Kidney (tissue), 14 donors: ENCODE data around the gene DENND5A. TPM values are rescaled to one million over a fixed set of nuclear protein-coding genes. Genes with fewer than 3 reads are reported as not detected.

Experiments used
- DNase-seq, 5 donors: peaks; one replicate each; pipeline ENCODE4 v3.0.0-alpha.2; 2013 to 2020
- FAIRE-seq: peaks from 2 replicates; lab custom pipeline; 2012; peaks lifted over from hg19 to GRCh38; lab: Jason Lieb, UNC
- H3K27ac ChIP-seq, 2 donors: one replicate each; pipeline ENCODE4 v1.7.0; 2013; ENCODE audit warnings: low read depth in 2 of 2, low read length in 2 of 2, inconsistent platforms in 1 of 2
- H3K27me3 ChIP-seq: one replicate; pipeline ENCODE4 v1.7.1; 2013; ENCODE audit warnings: low read length, inconsistent platforms; ENCODE audit not compliant: control insufficient read depth, insufficient read depth
- H3K36me3 ChIP-seq, 3 donors: one replicate each; pipeline versions ENCODE4 v1.7.0 to v1.7.1; 2013; ENCODE audit warnings: low read length in 3 of 3, control low read depth in 1 of 3, inconsistent platforms in 1 of 3; ENCODE audit not compliant: insufficient read depth in 3 of 3, control insufficient read depth in 2 of 3
- H3K4me1 ChIP-seq, 3 donors: one replicate each; pipeline versions ENCODE4 v1.7.0 to v1.7.1; 2013; ENCODE audit warnings: low read length in 3 of 3, inconsistent platforms in 1 of 3, low read depth in 1 of 3; ENCODE audit not compliant: control insufficient read depth in 2 of 3, insufficient read depth in 2 of 3
- H3K4me3 ChIP-seq, 3 donors: one replicate each; pipeline versions ENCODE4 v1.7.0 to v1.8.1; 2013; ENCODE audit warnings: low read length in 3 of 3, control low read depth in 1 of 3, inconsistent platforms in 1 of 3
- H3K9ac ChIP-seq, 3 donors: one replicate each; pipeline versions ENCODE4 v1.7.0 to v1.7.1; 2013; ENCODE audit warnings: low read length in 3 of 3, control low read depth in 1 of 3, inconsistent platforms in 1 of 3
- H3K9me3 ChIP-seq, 3 donors: one replicate each; pipeline versions ENCODE4 v1.7.0 to v1.7.1; 2013; ENCODE audit warnings: low read length in 3 of 3, control low read depth in 1 of 3, inconsistent platforms in 1 of 3; ENCODE audit not compliant: control insufficient read depth in 2 of 3, insufficient read depth in 1 of 3
- intact Hi-C: fragments of 100-400 bp; cut with DNase I; formaldehyde crosslinking; loops from one replicate; pipeline ENCODE4 v1.11.1; 2022
- polyA plus RNA-seq: library from polyadenylated mRNA; stranded (reverse); fragments of 350-450 nt; fragmentation: Illumina TruSeq; extraction: RNeasy Lipid Tissue Mini Kit (QIAGEN cat#74804); gene quantifications from one replicate; pipeline ENCODE4 v1.2.3, GENCODE V29; 2014; ENCODE audit warnings: low read depth, low replicate concordance; ENCODE audit not compliant: insufficient read depth
- total RNA-seq: library from RNA; stranded (reverse); fragmentation: NEBNext Ultra II Directional; extraction: Animal tissue kit (Norgen Biotek cat#: 25700); gene quantifications from one replicate; pipeline ENCODE4 v1.2.1, GENCODE V29; 2021
- TF ChIP-seq, protein P1 (sequence below): IDR thresholded peaks from 3 replicates; pipeline ENCODE4 v1.5.1; 2012; ENCODE audit warnings: mild to moderate bottlenecking, moderate library complexity, borderline replicate concordance; ENCODE audit not compliant: insufficient read depth; ENCODE audit errors: extremely low read depth
- donor health status: control.
- donor health status: control.
- donor health status: control.
- donor health status: control.
- donor health status: control.
- donor health status: DM: yes; HTN: yes; CAD: no.
- donor health status: Normal renal cell carcinoma (clear cell type).

Gene DENND5A
- total and polyA plus RNA-seq, 2 donors from 2014 or later: 32.4 to 53.9 TPM

DNA sequence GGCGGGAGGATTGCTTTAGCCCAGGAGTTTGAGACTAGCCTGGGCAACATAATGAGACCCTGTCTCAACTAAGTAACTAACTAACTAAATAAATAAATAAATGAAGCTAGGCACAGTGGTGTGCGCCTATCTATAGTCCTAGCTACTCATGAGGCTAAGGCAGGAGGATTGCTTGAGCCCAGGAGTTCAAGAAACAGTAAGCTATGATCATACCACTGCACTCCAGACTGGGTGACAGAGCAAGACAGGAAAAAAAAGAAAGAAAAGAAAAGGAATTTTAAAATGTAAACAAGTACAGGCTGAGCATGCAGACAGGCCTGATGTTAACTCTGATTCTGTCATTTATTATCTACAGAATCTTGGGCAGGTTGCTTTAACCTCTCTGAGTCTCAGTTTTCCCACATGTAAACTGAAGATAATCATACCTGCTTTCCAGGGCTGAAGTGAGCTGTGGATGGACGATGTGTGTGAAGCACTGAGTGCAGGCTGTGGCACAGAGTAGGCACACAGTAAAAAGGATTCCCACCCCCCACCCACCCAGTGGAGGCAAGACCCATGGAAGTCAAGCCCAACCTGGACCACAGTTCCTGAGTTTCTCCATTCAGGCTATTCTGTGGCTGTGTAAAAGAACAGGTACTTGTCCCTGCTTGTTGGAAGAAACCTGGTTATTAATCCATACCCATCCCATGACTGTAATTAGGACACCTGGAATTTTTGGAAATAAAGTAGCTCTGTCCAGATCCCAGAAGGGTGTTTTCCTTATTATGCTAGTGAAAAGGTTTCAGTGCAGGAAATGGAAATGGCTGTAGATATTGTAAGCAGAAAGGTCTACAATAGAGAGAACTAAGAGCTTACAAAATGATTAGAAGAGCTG is 155.1 kb downstream of the DENND5A start:
- no peaks in the 10 kb centered on the region for H3K36me3 ChIP-seq
- intact Hi-C loops: no loop called here
- H3K9me3 ChIP-seq: peaks cover 0 to 4% (median 0%) of the 10 kb centered on the region in 3 donors
- H3K9ac ChIP-seq: no peak overlapping the region
- DNase-seq (no peak), FAIRE-seq (no peak)
- no peaks in the 10 kb centered on the region for H3K27me3 ChIP-seq
- TF ChIP-seq, protein P1, sequence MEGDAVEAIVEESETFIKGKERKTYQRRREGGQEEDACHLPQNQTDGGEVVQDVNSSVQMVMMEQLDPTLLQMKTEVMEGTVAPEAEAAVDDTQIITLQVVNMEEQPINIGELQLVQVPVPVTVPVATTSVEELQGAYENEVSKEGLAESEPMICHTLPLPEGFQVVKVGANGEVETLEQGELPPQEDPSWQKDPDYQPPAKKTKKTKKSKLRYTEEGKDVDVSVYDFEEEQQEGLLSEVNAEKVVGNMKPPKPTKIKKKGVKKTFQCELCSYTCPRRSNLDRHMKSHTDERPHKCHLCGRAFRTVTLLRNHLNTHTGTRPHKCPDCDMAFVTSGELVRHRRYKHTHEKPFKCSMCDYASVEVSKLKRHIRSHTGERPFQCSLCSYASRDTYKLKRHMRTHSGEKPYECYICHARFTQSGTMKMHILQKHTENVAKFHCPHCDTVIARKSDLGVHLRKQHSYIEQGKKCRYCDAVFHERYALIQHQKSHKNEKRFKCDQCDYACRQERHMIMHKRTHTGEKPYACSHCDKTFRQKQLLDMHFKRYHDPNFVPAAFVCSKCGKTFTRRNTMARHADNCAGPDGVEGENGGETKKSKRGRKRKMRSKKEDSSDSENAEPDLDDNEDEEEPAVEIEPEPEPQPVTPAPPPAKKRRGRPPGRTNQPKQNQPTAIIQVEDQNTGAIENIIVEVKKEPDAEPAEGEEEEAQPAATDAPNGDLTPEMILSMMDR: no peak
- H3K27ac ChIP-seq: no peak overlapping the region
- no peak overlapping the region for H3K4me3 ChIP-seq
- no peaks in the 10 kb centered on the region for H3K4me1 ChIP-seq

DNA sequence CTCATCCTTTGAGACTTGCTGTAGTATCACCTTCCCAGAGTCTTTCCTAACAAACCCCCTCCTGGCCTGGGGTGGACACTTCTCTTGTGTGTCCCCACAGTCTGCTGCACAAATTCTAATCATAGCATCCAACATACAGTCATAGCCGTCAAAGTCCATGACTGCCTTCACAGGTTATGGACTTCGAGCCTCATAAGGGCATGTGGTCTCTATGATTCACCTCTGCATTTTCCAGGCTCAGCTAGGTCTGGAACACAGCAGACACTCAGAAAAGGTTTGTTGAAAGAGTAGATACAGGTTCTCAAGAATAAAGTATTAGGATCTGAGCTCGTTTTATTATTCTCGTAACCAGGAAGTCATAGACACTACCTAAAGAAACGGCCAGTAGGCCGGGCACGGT is 160.6 kb downstream of the DENND5A start:
- no peaks in the 10 kb centered on the region for H3K36me3 ChIP-seq
- no peaks in the 10 kb centered on the region for H3K9me3 ChIP-seq
- H3K4me3 ChIP-seq: no peak overlapping the region
- intact Hi-C loops: no loop called here
- TF ChIP-seq, protein P1: no peak
- no peak overlapping the region for H3K27ac ChIP-seq
- H3K9ac ChIP-seq: no peak overlapping the region
- no peaks in the 10 kb centered on the region for H3K27me3 ChIP-seq
- FAIRE-seq (no peak), DNase-seq (no peak)
- no peaks in the 10 kb centered on the region for H3K4me1 ChIP-seq

DNA sequence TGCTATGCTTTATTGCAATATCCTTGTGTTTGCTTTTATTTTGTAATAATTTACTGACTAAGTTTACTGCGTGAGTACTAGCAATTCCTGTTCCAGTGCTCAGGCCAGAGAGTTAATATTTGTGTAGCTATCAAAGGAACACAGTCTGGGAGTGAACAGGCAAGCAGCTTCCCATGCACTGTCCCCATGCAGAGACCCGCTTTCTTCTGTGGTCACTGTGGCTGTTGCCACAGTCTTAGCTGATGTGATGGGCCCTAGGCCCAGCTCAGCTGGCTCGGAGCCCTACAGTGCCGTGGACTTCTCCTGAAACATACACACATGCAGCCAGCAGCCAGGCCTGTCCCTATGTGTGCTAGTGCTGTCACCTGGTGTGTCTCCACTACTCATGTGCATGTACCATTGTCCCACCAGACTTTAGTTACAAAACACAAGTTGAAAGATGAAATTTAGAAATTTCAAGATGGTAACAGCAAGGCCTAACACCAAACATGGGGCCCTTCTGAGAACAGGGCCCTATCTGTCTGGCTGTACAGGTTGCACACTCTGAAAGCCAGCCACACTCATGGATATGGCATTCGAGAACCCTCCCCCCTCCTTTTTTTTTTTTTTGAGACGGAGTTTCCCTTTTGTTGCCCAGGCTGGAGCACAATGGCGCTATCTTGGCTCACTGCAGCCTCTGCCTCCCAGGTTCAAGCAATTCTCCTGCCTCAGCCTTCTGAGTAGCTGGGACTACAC is 161.4 kb downstream of the DENND5A start:
- no peaks in the 10 kb centered on the region for H3K27me3 ChIP-seq
- H3K36me3 ChIP-seq: no peaks in the 10 kb centered on the region
- no peak overlapping the region for H3K9ac ChIP-seq
- H3K9me3 ChIP-seq: no peaks in the 10 kb centered on the region
- DNase-seq (no peak), FAIRE-seq (no peak)
- TF ChIP-seq, protein P1: no peak
- intact Hi-C loops: no loop called here
- no peak overlapping the region for H3K27ac ChIP-seq
- H3K4me3 ChIP-seq: no peak overlapping the region
- H3K4me1 ChIP-seq: no peaks in the 10 kb centered on the region
